Erythroblast (primary cell): ENCODE results near the gene BMP7.

ENCODE experiments used
- GATA1 ChIP-seq: IDR thresholded peaks from 2 replicates; pipeline ENCODE4 v1.6.1; 2011; ENCODE audit warnings: low read depth, mild to moderate bottlenecking, control low read depth, low read length, moderate library complexity
- POLR2A ChIP-seq: IDR thresholded peaks from 2 replicates; pipeline ENCODE4 v1.6.1; 2011; ENCODE audit warnings: mild to moderate bottlenecking, low read length

- TF ChIP-seq POLR2A (no peak), GATA1 (no peak)
Observed at GRCh38 chr20:57123504-57123903, 142.9 kb downstream of the BMP7 start.
